Neural progenitor cell (in vitro differentiated cells): ENCODE data around the gene KCNB1.

Source experiments
- EZH2 ChIP-seq: fragments of 200-600 bp; sonication (generic); IDR thresholded peaks from 2 replicates; pipeline ENCODE4 v1.6.1; 2017; ENCODE audit warnings: antibody characterized with exemption, mild to moderate bottlenecking, moderate library complexity
- EZH2phosphoT487 ChIP-seq: fragments of 200-600 bp; sonication (generic); IDR thresholded peaks from 2 replicates; pipeline ENCODE4 v1.6.1; 2017; ENCODE audit warnings: antibody characterized with exemption
- TF ChIP-seq, protein P1 (sequence below): fragments of 200-600 bp; sonication (generic); IDR thresholded peaks from 2 replicates; pipeline ENCODE4 v1.5.1; 2017; ENCODE audit warnings: antibody characterized with exemption, mild to moderate bottlenecking

DNA sequence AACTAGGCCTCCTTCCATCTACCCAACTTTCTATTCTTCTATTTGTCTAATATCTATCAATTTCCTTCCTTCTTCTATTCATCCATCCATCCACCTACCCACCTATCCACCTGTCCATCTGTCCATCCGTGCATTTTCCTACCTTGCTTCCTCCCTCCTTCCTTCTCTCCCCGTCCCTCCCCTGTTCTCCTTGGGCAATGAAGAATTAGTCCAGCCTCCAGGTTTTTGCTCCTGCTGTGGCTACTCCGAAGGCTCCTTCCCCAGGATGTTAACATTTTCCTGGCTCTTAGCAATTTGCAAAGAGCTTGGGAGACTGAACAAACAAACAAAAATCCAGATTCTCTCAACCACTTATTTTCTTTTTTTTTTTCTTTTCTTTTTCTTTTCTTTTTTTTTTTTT lies 81.6 kb downstream of the KCNB1 start:
- TF ChIP-seq EZH2, result no peak
- TF ChIP-seq, protein P1, sequence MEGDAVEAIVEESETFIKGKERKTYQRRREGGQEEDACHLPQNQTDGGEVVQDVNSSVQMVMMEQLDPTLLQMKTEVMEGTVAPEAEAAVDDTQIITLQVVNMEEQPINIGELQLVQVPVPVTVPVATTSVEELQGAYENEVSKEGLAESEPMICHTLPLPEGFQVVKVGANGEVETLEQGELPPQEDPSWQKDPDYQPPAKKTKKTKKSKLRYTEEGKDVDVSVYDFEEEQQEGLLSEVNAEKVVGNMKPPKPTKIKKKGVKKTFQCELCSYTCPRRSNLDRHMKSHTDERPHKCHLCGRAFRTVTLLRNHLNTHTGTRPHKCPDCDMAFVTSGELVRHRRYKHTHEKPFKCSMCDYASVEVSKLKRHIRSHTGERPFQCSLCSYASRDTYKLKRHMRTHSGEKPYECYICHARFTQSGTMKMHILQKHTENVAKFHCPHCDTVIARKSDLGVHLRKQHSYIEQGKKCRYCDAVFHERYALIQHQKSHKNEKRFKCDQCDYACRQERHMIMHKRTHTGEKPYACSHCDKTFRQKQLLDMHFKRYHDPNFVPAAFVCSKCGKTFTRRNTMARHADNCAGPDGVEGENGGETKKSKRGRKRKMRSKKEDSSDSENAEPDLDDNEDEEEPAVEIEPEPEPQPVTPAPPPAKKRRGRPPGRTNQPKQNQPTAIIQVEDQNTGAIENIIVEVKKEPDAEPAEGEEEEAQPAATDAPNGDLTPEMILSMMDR, result no peak
- no peak for TF ChIP-seq EZH2phosphoT487
